Left ventricle myocardium inferior (tissue), 1 donor: ENCODE data around the gene XPNPEP2. TPM values are rescaled to one million over a fixed set of nuclear protein-coding genes. Genes with fewer than 3 reads are reported as not detected.

ENCODE experiments used
- DNase-seq: peaks from one replicate; pipeline ENCODE4 v3.0.0-alpha.2; 2020
- H3K27ac ChIP-seq: fragments of 200-600 bp; replicated peaks from 2 replicates; pipeline ENCODE4 v1.8.0; 2021
- H3K27me3 ChIP-seq: fragments of 200-600 bp; 2 replicates; pipeline ENCODE4 v1.8.0; 2021; ENCODE audit warnings: low read depth
- H3K36me3 ChIP-seq: fragments of 200-600 bp; 2 replicates; pipeline ENCODE4 v1.8.0; 2021
- H3K4me1 ChIP-seq: fragments of 200-600 bp; 2 replicates; pipeline ENCODE4 v1.8.0; 2021
- H3K4me3 ChIP-seq: fragments of 200-600 bp; 2 replicates; pipeline ENCODE4 v1.8.0; 2021; ENCODE audit warnings: mild to moderate bottlenecking, moderate library complexity
- H3K9me3 ChIP-seq: fragments of 200-600 bp; replicated peaks from 2 replicates; pipeline ENCODE4 v1.8.0; 2021
- CTCF ChIP-seq: fragments of 200-600 bp; IDR thresholded peaks from 2 replicates; pipeline ENCODE4 v1.8.0; 2021; ENCODE audit warnings: antibody characterized with exemption, mild to moderate bottlenecking, borderline replicate concordance
- intact Hi-C: fragments of 100-400 bp; cut with micrococcal nuclease; formaldehyde crosslinking; loops from one replicate; pipeline ENCODE4 v1.11.0; 2022
- total RNA-seq: library from RNA; stranded (reverse); fragmentation: NEBNext Ultra II Directional; extraction: Animal tissue kit (Norgen Biotek cat#: 25700); gene quantifications from one replicate; pipeline ENCODE4 v1.2.1, GENCODE V29; 2021
- donor health status: DM: no; HTN: yes; CAD: no; lungs with severe emphysema.

The XPNPEP2 gene
- total RNA-seq, 1 donor from 2014 or later, result 1.3 TPM

- TF ChIP-seq CTCF, result no peak
- H3K9me3 ChIP-seq, result no peaks in the 10 kb centered on the region
- no peak overlapping the region for H3K4me3 ChIP-seq
- intact Hi-C loops, result no loop called here
- H3K4me1 ChIP-seq, result no peaks in the 10 kb centered on the region
- no peaks in the 10 kb centered on the region for H3K36me3 ChIP-seq
- H3K27ac ChIP-seq, result no peak overlapping the region
- no peaks in the 10 kb centered on the region for H3K27me3 ChIP-seq
- DNase-seq, result no peak
Observed at GRCh38 chrX:129795584-129795983, 56.8 kb downstream of the XPNPEP2 start.

GRCh38 chrX:129797251-129797906 lies 58.6 kb downstream of the XPNPEP2 start:
- intact Hi-C loops, result no loop called here

GRCh38 chrX:129798456-129798855 lies 59.7 kb downstream of the XPNPEP2 start:
- no peaks in the 10 kb centered on the region for H3K9me3 ChIP-seq
- DNase-seq, result no peak
- TF ChIP-seq CTCF, result no peak
- no peaks in the 10 kb centered on the region for H3K4me1 ChIP-seq
- intact Hi-C loops, result no loop called here
- H3K4me3 ChIP-seq, result no peak overlapping the region
- H3K27me3 ChIP-seq, result no peaks in the 10 kb centered on the region
- no peaks in the 10 kb centered on the region for H3K36me3 ChIP-seq
- no peak overlapping the region for H3K27ac ChIP-seq

More at GRCh38 chrX:129797251-129797906, 58.6 kb downstream of the XPNPEP2 start:
- Histone ChIP-seq H3K27ac (no peak overlapping the region), H3K27me3 (no peaks in the 10 kb centered on the region), H3K36me3 (no peaks in the 10 kb centered on the region), H3K4me1 (no peaks in the 10 kb centered on the region), H3K4me3 (no peak overlapping the region), H3K9me3 (no peaks in the 10 kb centered on the region)
- no peak for TF ChIP-seq CTCF
- DNase-seq, result no peak

- no peak overlapping the region for H3K4me3 ChIP-seq
- no peak for TF ChIP-seq CTCF
- intact Hi-C loops, result no loop called here
Observed at GRCh38 chrX:129798888-129799287, 60.1 kb downstream of the XPNPEP2 start.

GRCh38 chrX:129800186-129800585 lies 61.4 kb downstream of the XPNPEP2 start:
- H3K27ac ChIP-seq, result no peak overlapping the region
- H3K9me3 ChIP-seq, result no peaks in the 10 kb centered on the region
- DNase-seq, result no peak
- intact Hi-C loops, result no loop called here
- TF ChIP-seq CTCF, result no peak
- no peaks in the 10 kb centered on the region for H3K4me1 ChIP-seq
- H3K36me3 ChIP-seq, result peaks cover 5% of the 10 kb centered on the region
- H3K4me3 ChIP-seq, result no peak overlapping the region
- H3K27me3 ChIP-seq, result no peaks in the 10 kb centered on the region

More at GRCh38 chrX:129798888-129799287, 60.1 kb downstream of the XPNPEP2 start:
- H3K27ac ChIP-seq, result no peak overlapping the region
- no peaks in the 10 kb centered on the region for H3K9me3 ChIP-seq
- no peaks in the 10 kb centered on the region for H3K36me3 ChIP-seq
- no peaks in the 10 kb centered on the region for H3K27me3 ChIP-seq
- H3K4me1 ChIP-seq, result no peaks in the 10 kb centered on the region
- no peak for DNase-seq
